Lung (tissue), 12 donors: ENCODE results near the gene UNC5B. TPM values are rescaled to one million over a fixed set of nuclear protein-coding genes. Genes with fewer than 3 reads are reported as not detected.

ENCODE experiments used
- ATAC-seq: fragments of 200-7000 bp; cut with Tn5 transposase; one replicate; pipeline ENCODE4 v1.9.1; 2020; ENCODE audit warnings: moderate number of reproducible peaks; ENCODE audit not compliant: insufficient read depth, low FRiP score
- DNase-seq, 3 donors: peaks; one replicate each; pipeline ENCODE4 v3.0.0-alpha.2; 2013 to 2017
- H3K27ac ChIP-seq, 2 donors: one replicate each; pipeline ENCODE4 v1.5.1; 2013; ENCODE audit warnings: mild to moderate bottlenecking in 2 of 2, moderate library complexity in 2 of 2, control low read depth in 1 of 2, inconsistent platforms in 1 of 2, low read depth in 1 of 2, low read length in 1 of 2
- H3K27me3 ChIP-seq, 3 donors: one replicate each; pipeline ENCODE4 v1.5.1; 2013; ENCODE audit warnings: low read length in 2 of 3; ENCODE audit not compliant: control insufficient read depth in 3 of 3, insufficient read depth in 3 of 3
- H3K36me3 ChIP-seq, 4 donors: one replicate each; pipeline ENCODE4 v1.5.1; 2013; ENCODE audit warnings: low read length in 4 of 4, mild to moderate bottlenecking in 1 of 4, moderate library complexity in 1 of 4; ENCODE audit not compliant: control insufficient read depth in 4 of 4, insufficient read depth in 4 of 4
- H3K4me1 ChIP-seq, 5 donors: one replicate each; pipeline ENCODE4 v1.5.1; 2013; ENCODE audit warnings: low read length in 5 of 5, mild to moderate bottlenecking in 2 of 5, moderate library complexity in 1 of 5; ENCODE audit not compliant: control insufficient read depth in 5 of 5, insufficient read depth in 5 of 5
- H3K4me3 ChIP-seq: one replicate; pipeline ENCODE4 v1.5.1; 2013; ENCODE audit warnings: mild to moderate bottlenecking, control low read depth, moderate library complexity
- H3K9ac ChIP-seq, 2 donors: one replicate each; pipeline ENCODE4 v1.5.1; 2013; ENCODE audit warnings: low read length in 2 of 2, control low read depth in 1 of 2; ENCODE audit not compliant: insufficient read depth in 1 of 2
- H3K9me3 ChIP-seq, 4 donors: one replicate each; pipeline ENCODE4 v1.5.1; 2013; ENCODE audit warnings: low read length in 3 of 4, mild to moderate bottlenecking in 1 of 4, moderate library complexity in 1 of 4; ENCODE audit not compliant: control insufficient read depth in 4 of 4, insufficient read depth in 3 of 4
- CTCF ChIP-seq: IDR thresholded peaks from 2 replicates; pipeline ENCODE4 v1.5.1; 2012; ENCODE audit warnings: mild to moderate bottlenecking; ENCODE audit errors: control extremely low read depth, extremely low read depth
- WGBS, 2 donors: extraction: QIAGEN DNeasy Blood & Tissue Kit; methylation state at CpG; one replicate each; pipeline ENCODE4 v1.1.7; 2013; 5-methylcytosine and 5-hydroxymethylcytosine counted together
- polyA plus RNA-seq, 2 donors: library from polyadenylated mRNA; stranded (reverse); fragments of 200-250 nt; gene quantifications; one replicate each; pipeline ENCODE4 v1.2.1, GENCODE V29; 2013
- total RNA-seq, 2 donors: library from RNA; depleted of rRNA in 1 of 2; stranded (reverse); fragments of >200 nt in 1 of 2; gene quantifications; one replicate each; pipeline ENCODE4 v1.2.1, GENCODE V29; 2014 to 2021
- donor health status: control.
- donor health status: control.
- donor health status: Bipolar disorder and iron deficiency.
- donor health status: healthy.
- donor health status: DM: yes; HTN: yes; CAD: no.

UNC5B gene
- total and polyA plus RNA-seq, 4 donors: 4.4 to 23.8 (median 8.3) TPM

- Histone ChIP-seq H3K36me3 (no peaks in the 10 kb centered on the region), H3K4me3 (no peak overlapping the region), H3K9me3 (peaks cover 2 to 9% (median 5%) of the 10 kb centered on the region in 4 donors), H3K4me1 (peaks cover 0 to 10% (median 0%) of the 10 kb centered on the region in 5 donors), H3K27ac (no peak overlapping the region), H3K9ac (no peak overlapping the region), H3K27me3 (no peaks in the 10 kb centered on the region)
- ATAC-seq (no peak), DNase-seq (peak in 2 of 3 donors; percentile 69 to 75)
- WGBS, 2 donors: 73 to 79% methylated on average over 1 of the region's 1 CpG
- TF ChIP-seq CTCF: no peak
Measured at GRCh38 chr10:71201849-71202248, 10.5 kb upstream of the UNC5B start.

GRCh38 chr10:71202314-71202713 lies 10.1 kb upstream of the UNC5B start:
- Histone ChIP-seq H3K4me1 (peaks cover 0 to 10% (median 0%) of the 10 kb centered on the region in 5 donors), H3K4me3 (no peak overlapping the region), H3K27me3 (no peaks in the 10 kb centered on the region), H3K36me3 (no peaks in the 10 kb centered on the region), H3K9me3 (peaks cover 2 to 7% (median 4%) of the 10 kb centered on the region in 4 donors), H3K9ac (no peak overlapping the region), H3K27ac (no peak overlapping the region)
- TF ChIP-seq CTCF: no peak
- DNase-seq (no peak), ATAC-seq (no peak)
- 88 to 96% methylated on average over 1 of the region's 1 CpG for WGBS, 2 donors

GRCh38 chr10:71203124-71203523 lies 9.2 kb upstream of the UNC5B start:
- Histone ChIP-seq H3K36me3 (no peaks in the 10 kb centered on the region), H3K4me3 (no peak overlapping the region), H3K27me3 (no peaks in the 10 kb centered on the region), H3K9ac (no peak overlapping the region), H3K4me1 (peaks cover 0 to 10% (median 0%) of the 10 kb centered on the region in 5 donors), H3K27ac (no peak overlapping the region), H3K9me3 (peaks cover 0 to 7% (median 2%) of the 10 kb centered on the region in 4 donors)
- peak in 1 of 3 donors; percentile 5 for DNase-seq
- no peak for TF ChIP-seq CTCF
- 71 to 89% methylated on average over 1 of the region's 1 CpG for WGBS, 2 donors
- ATAC-seq: no peak

GRCh38 chr10:71203716-71204115 lies 8.7 kb upstream of the UNC5B start:
- Histone ChIP-seq H3K27me3 (no peaks in the 10 kb centered on the region), H3K9ac (no peak overlapping the region), H3K4me3 (no peak overlapping the region), H3K27ac (no peak overlapping the region), H3K9me3 (peaks cover 0 to 5% (median 1%) of the 10 kb centered on the region in 4 donors), H3K4me1 (peaks cover 0 to 10% (median 0%) of the 10 kb centered on the region in 5 donors), H3K36me3 (no peaks in the 10 kb centered on the region)
- no peak for TF ChIP-seq CTCF
- WGBS, 2 donors: 92 to 95% methylated on average over 5 of the region's 5 CpGs
- DNase-seq (no peak), ATAC-seq (no peak)
